Aorta (tissue), 5 donors: ENCODE measurements around the gene PRELP. TPM values are rescaled to one million over a fixed set of nuclear protein-coding genes. Genes with fewer than 3 reads are reported as not detected.
"Not testable (repeated sequence)": the region's sequence is repeated elsewhere in the genome, so short reads cannot be mapped to it uniquely, and the experiment has no call there.

Source experiments
- ATAC-seq: fragments of 200-7000 bp; cut with Tn5 transposase; one replicate; pipeline ENCODE4 v1.9.1; 2022; ENCODE audit warnings: moderate library complexity; ENCODE audit not compliant: low FRiP score
- DNase-seq, 2 donors: peaks; one replicate each; pipeline ENCODE4 v3.0.0-alpha.2; 2020
- H3K27ac ChIP-seq, 2 donors: one replicate each; pipeline ENCODE4 v1.5.1; 2013; ENCODE audit warnings: low read length in 2 of 2, mild to moderate bottlenecking in 2 of 2, moderate library complexity in 2 of 2, control low read depth in 1 of 2, inconsistent platforms in 1 of 2, low read depth in 1 of 2
- H3K27me3 ChIP-seq, 2 donors: one replicate each; pipeline ENCODE4 v1.6.1; 2013; ENCODE audit warnings: control low read depth in 1 of 2, low read length in 1 of 2, mild to moderate bottlenecking in 1 of 2, moderate library complexity in 1 of 2; ENCODE audit not compliant: insufficient read depth in 2 of 2, control insufficient read depth in 1 of 2
- H3K36me3 ChIP-seq, 2 donors: one replicate each; pipeline ENCODE4 v1.6.1; 2013; ENCODE audit warnings: control low read depth in 1 of 2, low read length in 1 of 2, mild to moderate bottlenecking in 1 of 2; ENCODE audit not compliant: insufficient read depth in 2 of 2, control insufficient read depth in 1 of 2
- H3K4me1 ChIP-seq, 2 donors: one replicate each; pipeline ENCODE4 v1.6.1; 2013; ENCODE audit warnings: low read length in 2 of 2, control low read depth in 1 of 2, mild to moderate bottlenecking in 1 of 2, moderate library complexity in 1 of 2; ENCODE audit not compliant: insufficient read depth in 2 of 2, control insufficient read depth in 1 of 2
- H3K4me3 ChIP-seq, 2 donors: one replicate each; pipeline ENCODE4 v1.5.1; 2013; ENCODE audit warnings: low read length in 2 of 2, control low read depth in 1 of 2, mild to moderate bottlenecking in 1 of 2
- H3K9me3 ChIP-seq: one replicate; pipeline ENCODE4 v1.6.1; 2013; ENCODE audit warnings: mild to moderate bottlenecking, low read length; ENCODE audit not compliant: control insufficient read depth
- WGBS, 2 donors: extraction: QIAGEN DNeasy Blood & Tissue Kit; methylation state at CpG; one replicate each; pipeline ENCODE4 v1.1.7; 2013; 5-methylcytosine and 5-hydroxymethylcytosine counted together
- intact Hi-C, 2 donors: fragments of 100-400 bp; cut with DNase I; formaldehyde crosslinking; loops; one replicate each; pipeline versions ENCODE4 v1.14.2 to v1.15.0; 2022
- polyA plus RNA-seq, 2 donors: library from polyadenylated mRNA; stranded (reverse); fragments of 200-250 nt; gene quantifications; one replicate each; pipeline ENCODE4 v1.2.3, GENCODE V29; 2013
- total RNA-seq, 2 donors: library from RNA; stranded (reverse); fragmentation: NEBNext Ultra II Directional; extraction: Animal tissue kit (Norgen Biotek cat#: 25700); gene quantifications; one replicate each; pipeline ENCODE4 v1.2.1, GENCODE V29; 2021
- donor health status: healthy with polysubstance abuse.
- donor health status: Bipolar disorder and iron deficiency.
- donor health status: DM: no; HTN: no; CAD: no.
- donor health status: DM: no; HTN: no; CAD: no.
- donor health status: DM: yes; HTN: yes; CAD: no.

PRELP gene
- total and polyA plus RNA-seq, 4 donors = 152 to 217 (median 176) TPM

- ATAC-seq, H3K36me3 ChIP-seq, H3K9me3 ChIP-seq, H3K4me1 ChIP-seq, intact Hi-C loops, H3K27me3 ChIP-seq, H3K4me3 ChIP-seq: not testable (repeated sequence)
- peak in 1 of 2 donors; percentile 71 for DNase-seq
- peak overlapping the region; percentile 96 to 99 for H3K27ac ChIP-seq
- 15 to 17% methylated on average over 13 of the region's 13 CpGs for WGBS, 2 donors
Observed at GRCh38 chr1:203466906-203467549, 8.6 kb upstream of the PRELP start.

GRCh38 chr1:203467550-203467921 lies 8.1 kb upstream of the PRELP start:
- Histone ChIP-seq H3K27ac (peak overlapping the region; percentile 97 to 99), H3K27me3 (no peaks in the 10 kb centered on the region), H3K36me3 (no peaks in the 10 kb centered on the region), H3K4me3 (no peak overlapping the region), H3K9me3 (no peaks in the 10 kb centered on the region), H3K4me1 (peaks cover 8 to 9% of the 10 kb centered on the region in 2 donors)
- intact Hi-C loops = no loop called here
- 4 to 5% methylated on average over 9 of the region's 9 CpGs for WGBS, 2 donors
- ATAC-seq (peak; percentile 48), DNase-seq (peak; percentile 89 to 92)

DNA sequence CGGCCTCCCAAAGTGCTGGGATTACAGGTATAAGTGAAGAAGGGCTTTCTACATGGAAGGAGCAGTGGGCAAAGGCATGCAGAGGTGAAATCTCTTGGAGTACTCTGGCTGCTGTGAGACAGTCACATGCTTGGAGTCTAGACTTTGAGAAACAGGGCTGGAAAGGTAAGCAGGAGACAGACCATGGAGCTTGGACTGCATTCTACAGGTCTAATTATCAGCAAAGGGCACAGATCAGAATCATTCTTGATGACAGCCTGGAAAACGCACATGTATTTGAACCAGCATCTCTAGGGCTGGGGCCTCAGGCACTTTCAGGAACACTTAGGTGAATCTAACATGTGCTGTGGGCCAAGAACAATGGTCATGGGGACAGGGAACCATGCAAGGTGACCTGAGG lies 7.3 kb upstream of the PRELP start:
- Histone ChIP-seq H3K27me3 (no peaks in the 10 kb centered on the region), H3K4me3 (no peak overlapping the region), H3K36me3 (no peaks in the 10 kb centered on the region), H3K4me1 (peaks cover 5 to 8% of the 10 kb centered on the region in 2 donors), H3K27ac (peak overlapping the region; percentile 79 to 90), H3K9me3 (no peaks in the 10 kb centered on the region)
- DNase-seq = no peak
- intact Hi-C loops = no loop called here
- ATAC-seq = no peak
- 94 to 96% methylated on average over 2 of the region's 2 CpGs for WGBS, 2 donors

- Histone ChIP-seq H3K27ac (no peak overlapping the region), H3K36me3 (no peaks in the 10 kb centered on the region), H3K4me3 (no peak overlapping the region), H3K27me3 (no peaks in the 10 kb centered on the region), H3K4me1 (peaks cover 3 to 5% of the 10 kb centered on the region in 2 donors), H3K9me3 (no peaks in the 10 kb centered on the region)
- intact Hi-C loops = no loop called here
- WGBS, 2 donors = 60 to 66% methylated on average over 5 of the region's 5 CpGs
- no peak for DNase-seq
- ATAC-seq = no peak
Observed at GRCh38 chr1:203470240-203470639, 5.4 kb upstream of the PRELP start.

GRCh38 chr1:203471841-203472240 lies 3.8 kb upstream of the PRELP start:
- peaks cover 2 to 5% of the 10 kb centered on the region in 2 donors for H3K4me1 ChIP-seq
- H3K36me3 ChIP-seq = no peaks in the 10 kb centered on the region
- 88 to 89% methylated on average over 6 of the region's 6 CpGs for WGBS, 2 donors
- ATAC-seq = no peak
- H3K27me3 ChIP-seq = no peaks in the 10 kb centered on the region
- no peak for DNase-seq
- no peaks in the 10 kb centered on the region for H3K9me3 ChIP-seq
- no peak overlapping the region for H3K4me3 ChIP-seq
- H3K27ac ChIP-seq = no peak overlapping the region
- intact Hi-C loops = no loop called here

DNA sequence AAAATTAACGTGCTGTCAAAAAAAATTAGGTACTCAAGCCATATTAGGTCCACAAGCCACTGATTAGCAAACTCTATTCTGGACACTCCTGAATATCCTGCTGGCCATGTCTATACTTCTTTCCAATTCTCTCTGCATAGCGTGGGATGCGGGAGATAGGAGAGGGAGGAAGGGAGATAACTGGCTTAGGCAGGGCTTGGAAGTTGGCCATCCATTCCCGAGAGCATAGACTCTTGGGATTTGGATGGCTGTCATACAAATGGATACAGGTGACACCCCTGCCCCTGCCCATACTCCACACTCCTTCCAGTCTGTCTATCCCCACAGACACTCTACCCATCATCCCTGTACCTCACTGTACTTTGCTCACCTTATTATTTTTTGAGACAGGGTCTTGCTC lies 2.3 kb upstream of the PRELP start:
- Histone ChIP-seq H3K4me3 (no peak overlapping the region), H3K27me3 (no peaks in the 10 kb centered on the region), H3K27ac (peak overlapping the region in 1 of 2 donors; percentile 2), H3K9me3 (no peaks in the 10 kb centered on the region), H3K4me1 (peaks cover 2 to 4% of the 10 kb centered on the region in 2 donors), H3K36me3 (no peaks in the 10 kb centered on the region)
- ATAC-seq (no peak), DNase-seq (no peak)
- 62 to 68% methylated on average over 4 of the region's 4 CpGs for WGBS, 2 donors
- intact Hi-C loops = no loop called here

DNA sequence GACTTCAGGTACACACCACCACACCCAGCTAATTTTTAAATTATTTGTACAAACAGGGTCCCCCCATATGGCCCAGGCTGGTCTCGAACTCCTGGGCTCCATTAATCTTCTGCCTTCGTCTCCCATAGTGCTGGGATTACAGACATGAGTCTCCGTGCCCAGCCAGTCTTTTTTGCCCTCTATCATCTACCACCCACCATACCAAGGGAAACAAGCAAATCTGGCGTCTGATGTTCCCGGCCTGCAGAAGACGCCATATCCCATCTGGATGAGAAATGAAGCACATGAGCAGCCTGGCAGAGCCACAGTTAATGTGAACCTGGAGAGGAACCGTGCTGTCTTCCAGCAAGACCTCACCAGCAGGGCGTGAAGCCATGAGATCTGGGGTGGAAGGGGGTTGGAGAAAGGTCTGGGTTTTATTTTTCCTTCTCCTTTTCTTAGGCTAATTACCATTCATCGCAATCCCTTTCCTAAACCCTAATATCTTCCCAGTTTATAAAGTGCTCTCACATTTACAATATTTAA lies 1.8 kb upstream of the PRELP start:
- Histone ChIP-seq H3K27ac (peak overlapping the region in 1 of 2 donors; percentile 23), H3K4me1 (no peaks in the 10 kb centered on the region), H3K27me3 (no peaks in the 10 kb centered on the region), H3K4me3 (no peak overlapping the region), H3K36me3 (no peaks in the 10 kb centered on the region), H3K9me3 (no peaks in the 10 kb centered on the region)
- ATAC-seq (no peak), DNase-seq (no peak)
- WGBS, 2 donors = 70 to 74% methylated on average over 9 of the region's 9 CpGs
- intact Hi-C loops = no loop called here

GRCh38 chr1:203476216-203476814 lies 709 bp downstream of the PRELP start:
- peak overlapping the region; percentile 45 to 90 for H3K4me3 ChIP-seq
- H3K27me3 ChIP-seq = no peaks in the 10 kb centered on the region
- 4 to 5% methylated on average over 9 of the region's 9 CpGs for WGBS, 2 donors
- no peaks in the 10 kb centered on the region for H3K9me3 ChIP-seq
- peaks cover 0 to under 1% of the 10 kb centered on the region in 2 donors for H3K4me1 ChIP-seq
- intact Hi-C loops = loop anchor here in 1 of 2 donors (5.0 kb wide), 1 partner anchor 69 kb away; no protein-coding TSS in a partner anchor
- no peak for ATAC-seq
- H3K27ac ChIP-seq = peak overlapping the region; percentile 68 to 94
- no peaks in the 10 kb centered on the region for H3K36me3 ChIP-seq
- DNase-seq = no peak

- peak overlapping the region; percentile 68 to 78 for H3K27ac ChIP-seq
- no peak for DNase-seq
- ATAC-seq = no peak
- H3K27me3 ChIP-seq = no peaks in the 10 kb centered on the region
- H3K4me1 ChIP-seq = peaks cover 2 to 3% of the 10 kb centered on the region in 2 donors
- intact Hi-C loops = loop anchor here in 1 of 2 donors (5.0 kb wide), 1 partner anchor 70 kb away; no protein-coding TSS in a partner anchor
- 62 to 71% methylated on average over 3 of the region's 3 CpGs for WGBS, 2 donors
- no peaks in the 10 kb centered on the region for H3K36me3 ChIP-seq
- no peaks in the 10 kb centered on the region for H3K9me3 ChIP-seq
- peak overlapping the region; percentile 8 to 90 for H3K4me3 ChIP-seq
Observed at GRCh38 chr1:203477748-203478147, 2.1 kb downstream of the PRELP start.
